ENCODE data around the gene MATCAP1. TPM values are rescaled to one million over a fixed set of nuclear protein-coding genes. Genes with fewer than 3 reads are reported as not detected.

Gene MATCAP1
- total and polyA plus RNA-seq, 2 of the 8 experiments (the other 6 are each of a cell fraction or from before 2014, with no cell fraction given): 22.9 to 27.5 TPM

DNA sequence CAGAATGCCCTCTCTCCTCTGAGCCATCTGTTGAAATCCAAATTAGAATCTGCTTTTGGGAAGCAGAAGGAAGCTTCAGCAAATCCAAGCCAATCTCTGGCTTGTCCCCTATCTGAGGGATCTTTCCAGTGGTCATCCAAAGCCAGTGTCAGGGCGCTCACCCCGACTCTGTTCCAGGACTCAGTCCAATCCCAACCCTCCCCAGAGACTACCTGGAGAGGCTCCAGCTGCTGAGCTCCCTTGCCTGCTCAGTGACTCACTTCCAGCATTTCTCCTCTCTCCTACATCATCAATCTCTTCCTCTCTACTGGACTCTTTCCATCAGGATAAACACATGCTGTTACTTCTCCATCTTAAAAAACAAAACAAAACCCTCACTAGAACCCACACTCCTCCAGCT, 2.4 kb downstream of the MATCAP1 start:
- H4K20me1 ChIP-seq (replicated peaks in 1 of 2; ENCODE audit: control insufficient read depth in 1 of 2, insufficient read depth in 2 of 2, low read length in 2 of 2): peaks cover 5 to 28% of the 10 kb centered on the region in 2 experiments
- CTCF ChIA-PET (ENCODE audit: partially characterized antibody): interaction anchor here (0.7 to 8.2 kb wide), 5 partner anchors 12 to 163 kb away, joined by 3 to 78 read pairs (median 3); partner anchors contain the start of genes FBXL8, HSF4 and TRADD
- H2BK5ac ChIP-seq (ENCODE audit: low read depth, low read length): no peak overlapping the region
- DNase-seq (ENCODE audit: low read depth in 1 of 2, low spot score in 2 of 2) (no peak), FAIRE-seq (no peak)
- no peak overlapping the region for H3K4ac ChIP-seq (replicated peaks; ENCODE audit: insufficient read length, low read depth, low read length)
- H4K5ac ChIP-seq (ENCODE audit: insufficient read length, low read depth, low read length): no peak overlapping the region
- H3K27ac ChIP-seq (ENCODE audit: low read depth, low read length): no peak overlapping the region
- peaks cover 21% of the 10 kb centered on the region for H3K23me2 ChIP-seq (ENCODE audit: low read depth, low read length)
- no peak overlapping the region for H4K8ac ChIP-seq (ENCODE audit: extremely low read depth, insufficient read depth, low read length)
- no peak overlapping the region for H4K91ac ChIP-seq (replicated peaks; ENCODE audit: insufficient read length, low read length)
- no peak overlapping the region for H3K4me3 ChIP-seq (ENCODE audit: extremely low read depth in 1 of 4, insufficient read depth in 2 of 4, low read depth in 3 of 4, low read length in 4 of 4)
- no peak overlapping the region for H3K4me2 ChIP-seq (ENCODE audit: insufficient read depth in 1 of 2, low read depth in 2 of 2, low read length in 2 of 2)
- no peak overlapping the region for H2BK12ac ChIP-seq (ENCODE audit: low read depth, low read length)
- no peaks in the 10 kb centered on the region for H3K9me3 ChIP-seq (ENCODE audit: insufficient read depth in 2 of 2, low read depth in 1 of 2, low read length in 1 of 2)
- H3K18ac ChIP-seq (ENCODE audit: extremely low read depth, low read length): no peak overlapping the region
- H3K9ac ChIP-seq (replicated peaks in 1 of 4; ENCODE audit: extremely low read depth in 1 of 4, low read depth in 3 of 4, low read length in 3 of 4): no peak overlapping the region
- H2AFZ ChIP-seq (ENCODE audit: low read length): no peak overlapping the region
- 93% methylated on average over 2 of the region's 2 CpGs; no CpG with 5 or more reads in 1 of the 2 experiments for WGBS, 2 experiments (ENCODE audit: extremely low coverage in 1 of 2, insufficient coverage in 1 of 2, insufficient read length in 1 of 2, insufficient replicate concordance in 2 of 2, low coverage in 1 of 2, low lambda C conversion rate in 2 of 2, missing lambda C conversion rate in 1 of 2)
- no peak overlapping the region for H3K14ac ChIP-seq (ENCODE audit: insufficient read length)
- no peak overlapping the region for H3K23ac ChIP-seq (ENCODE audit: insufficient read length)
- no peak overlapping the region for H2BK120ac ChIP-seq (replicated peaks; ENCODE audit: low read depth, low read length)
- H3K56ac ChIP-seq (replicated peaks; ENCODE audit: insufficient read length, low read depth, low read length): no peak overlapping the region
- POLR2A ChIA-PET (ENCODE audit: partially characterized antibody): interaction anchor here (1.0 kb wide), 1 partner anchor 11 kb away, joined by 4 read pairs; the partner anchor contains the start of gene NOL3
- no peak overlapping the region for H2AK5ac ChIP-seq (ENCODE audit: low read depth, low read length)
- H3K4me1 ChIP-seq (replicated peaks in 1 of 4; ENCODE audit: control insufficient read depth in 3 of 4, insufficient read depth in 4 of 4, low read length in 3 of 4): peaks cover 0 to 25% (median 16%) of the 10 kb centered on the region in 4 experiments; a peak in 5 of 7 replicates
- H3K27me3 ChIP-seq (replicated peaks in 1 of 4; ENCODE audit: control insufficient read depth in 3 of 4, extremely low read depth in 1 of 4, insufficient read depth in 3 of 4, low read length in 3 of 4): peaks cover 14 to 44% (median 36%) of the 10 kb centered on the region in 4 experiments
- no peaks in the 10 kb centered on the region; a peak in 1 of 8 replicates for H3K36me3 ChIP-seq (ENCODE audit: control insufficient read depth in 2 of 4, insufficient read depth in 4 of 4, low read length in 3 of 4)
- no peak overlapping the region for H2BK15ac ChIP-seq (ENCODE audit: low read length)
- H3K79me2 ChIP-seq (ENCODE audit: control insufficient read depth in 1 of 2, insufficient read depth in 2 of 2, low read length in 2 of 2): peaks cover 0 to 5% of the 10 kb centered on the region in 2 experiments; a peak in 1 of 4 replicates
- no peaks in the 10 kb centered on the region for H3K79me1 ChIP-seq (ENCODE audit: low read depth, low read length)
- H2BK20ac ChIP-seq (ENCODE audit: low read length): no peak overlapping the region
- TF ChIP-seq POLR2A (IDR thresholded peaks at IDR 0.05; ENCODE audit: control extremely low read depth in 1 of 2, low read depth in 2 of 2, low read length in 2 of 2) (no peak), NANOG (IDR thresholded peaks at IDR 0.05; ENCODE audit: insufficient read depth, low read depth, low read length, poor library complexity, severe bottlenecking) (no peak), GABPA (IDR thresholded peaks at IDR 0.05; ENCODE audit: borderline replicate concordance, insufficient read depth, low read length) (no peak), YY1 (IDR thresholded peaks at IDR 0.05; ENCODE audit: low read depth, low read length) (no peak), CBX8 (IDR thresholded peaks at IDR 0.05; ENCODE audit: borderline replicate concordance, low read depth, low read length) (no peak), MAFK (IDR thresholded peaks at IDR 0.05; ENCODE audit: low read depth, low read length) (no peak), PHF8 (conservative IDR thresholded peaks at IDR 0.05; ENCODE audit: low read depth, low read length) (no peak), ZNF274 (IDR thresholded peaks at IDR 0.05; ENCODE audit: borderline replicate concordance, extremely low read depth, low read length) (no peak), NRF1 (IDR thresholded peaks at IDR 0.05; ENCODE audit: low read depth, low read length) (no peak), SIRT6 (IDR thresholded peaks at IDR 0.05; ENCODE audit: low read length) (no peak), TEAD4 (IDR thresholded peaks at IDR 0.05; ENCODE audit: low read depth, low read length) (no peak), EP300 (IDR thresholded peaks at IDR 0.05; ENCODE audit: borderline replicate concordance in 1 of 2, low read depth in 2 of 2, low read length in 2 of 2) (no peak), CEBPB (IDR thresholded peaks at IDR 0.05; ENCODE audit: low read depth, low read length) (no peak)
- TF ChIP-seq, protein P1, sequence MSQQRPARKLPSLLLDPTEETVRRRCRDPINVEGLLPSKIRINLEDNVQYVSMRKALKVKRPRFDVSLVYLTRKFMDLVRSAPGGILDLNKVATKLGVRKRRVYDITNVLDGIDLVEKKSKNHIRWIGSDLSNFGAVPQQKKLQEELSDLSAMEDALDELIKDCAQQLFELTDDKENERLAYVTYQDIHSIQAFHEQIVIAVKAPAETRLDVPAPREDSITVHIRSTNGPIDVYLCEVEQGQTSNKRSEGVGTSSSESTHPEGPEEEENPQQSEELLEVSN (IDR thresholded peaks at IDR 0.05): no peak
